ENCODE data around the gene PTCH2. TPM values are rescaled to one million over a fixed set of nuclear protein-coding genes. Genes with fewer than 3 reads are reported as not detected.

Gene PTCH2
- total RNA-seq, 1 experiment from 2014 or later = 1.1 TPM

- TF ChIP-seq, protein P1, sequence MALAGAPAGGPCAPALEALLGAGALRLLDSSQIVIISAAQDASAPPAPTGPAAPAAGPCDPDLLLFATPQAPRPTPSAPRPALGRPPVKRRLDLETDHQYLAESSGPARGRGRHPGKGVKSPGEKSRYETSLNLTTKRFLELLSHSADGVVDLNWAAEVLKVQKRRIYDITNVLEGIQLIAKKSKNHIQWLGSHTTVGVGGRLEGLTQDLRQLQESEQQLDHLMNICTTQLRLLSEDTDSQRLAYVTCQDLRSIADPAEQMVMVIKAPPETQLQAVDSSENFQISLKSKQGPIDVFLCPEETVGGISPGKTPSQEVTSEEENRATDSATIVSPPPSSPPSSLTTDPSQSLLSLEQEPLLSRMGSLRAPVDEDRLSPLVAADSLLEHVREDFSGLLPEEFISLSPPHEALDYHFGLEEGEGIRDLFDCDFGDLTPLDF (CRISPR knock-in tag; IDR thresholded peaks at IDR 0.05) = no peak
- TF ChIP-seq ZNF671 (CRISPR knock-in tag; IDR thresholded peaks at IDR 0.05) (no peak), ESRRA (CRISPR knock-in tag; IDR thresholded peaks at IDR 0.05; ENCODE audit: borderline replicate concordance) (no peak), TEAD1 (CRISPR knock-in tag; IDR thresholded peaks at IDR 0.05) (no peak), JAZF1 (CRISPR knock-in tag; IDR thresholded peaks at IDR 0.05) (no peak), GABPB1 (CRISPR knock-in tag; IDR thresholded peaks at IDR 0.05) (peak; percentile 85), KAT7 (CRISPR knock-in tag; IDR thresholded peaks at IDR 0.05; ENCODE audit: borderline replicate concordance) (no peak), GRHL2 (CRISPR knock-in tag; IDR thresholded peaks at IDR 0.05; ENCODE audit: insufficient replicate concordance, severe bottlenecking) (no peak), MLX (CRISPR knock-in tag; IDR thresholded peaks at IDR 0.05) (no peak), CREM (CRISPR knock-in tag; IDR thresholded peaks at IDR 0.05) (peak; percentile 30; the same call in 1 of the 2 replicates), USF1 (CRISPR knock-in tag; IDR thresholded peaks at IDR 0.05) (no peak; the same call in 1 of the 2 replicates), ZNF138 (CRISPR knock-in tag; conservative IDR thresholded peaks at IDR 0.05) (no peak), TEAD4 (CRISPR knock-in tag; IDR thresholded peaks at IDR 0.05) (no peak), EMX1 (CRISPR knock-in tag; IDR thresholded peaks at IDR 0.05) (no peak), ZNF317 (CRISPR knock-in tag; IDR thresholded peaks at IDR 0.05; ENCODE audit: borderline replicate concordance, low read depth) (no peak), ZNF219 (CRISPR knock-in tag; IDR thresholded peaks at IDR 0.05; ENCODE audit: borderline replicate concordance) (no peak), AFF4 (CRISPR knock-in tag; IDR thresholded peaks at IDR 0.05; ENCODE audit: borderline replicate concordance) (no peak), CREB1 (CRISPR knock-in tag; IDR thresholded peaks at IDR 0.05) (no peak), ETV6 (CRISPR knock-in tag; IDR thresholded peaks at IDR 0.05) (no peak), ARID4B (CRISPR knock-in tag; IDR thresholded peaks at IDR 0.05; ENCODE audit: borderline replicate concordance) (no peak), NR3C1 (CRISPR knock-in tag; conservative IDR thresholded peaks at IDR 0.05; ENCODE audit: low read depth) (no peak)
- TF ChIP-seq, protein P2, sequence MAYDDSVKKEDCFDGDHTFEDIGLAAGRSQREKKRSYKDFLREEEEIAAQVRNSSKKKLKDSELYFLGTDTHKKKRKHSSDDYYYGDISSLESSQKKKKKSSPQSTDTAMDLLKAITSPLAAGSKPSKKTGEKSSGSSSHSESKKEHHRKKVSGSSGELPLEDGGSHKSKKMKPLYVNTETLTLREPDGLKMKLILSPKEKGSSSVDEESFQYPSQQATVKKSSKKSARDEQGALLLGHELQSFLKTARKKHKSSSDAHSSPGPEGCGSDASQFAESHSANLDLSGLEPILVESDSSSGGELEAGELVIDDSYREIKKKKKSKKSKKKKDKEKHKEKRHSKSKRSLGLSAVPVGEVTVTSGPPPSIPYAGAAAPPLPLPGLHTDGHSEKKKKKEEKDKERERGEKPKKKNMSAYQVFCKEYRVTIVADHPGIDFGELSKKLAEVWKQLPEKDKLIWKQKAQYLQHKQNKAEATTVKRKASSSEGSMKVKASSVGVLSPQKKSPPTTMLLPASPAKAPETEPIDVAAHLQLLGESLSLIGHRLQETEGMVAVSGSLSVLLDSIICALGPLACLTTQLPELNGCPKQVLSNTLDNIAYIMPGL (CRISPR knock-in tag; IDR thresholded peaks at IDR 0.05) = 0 out of 2 replicates have a peak, but pooled peaks have one; percentile 51
- TF ChIP-seq, protein P3, sequence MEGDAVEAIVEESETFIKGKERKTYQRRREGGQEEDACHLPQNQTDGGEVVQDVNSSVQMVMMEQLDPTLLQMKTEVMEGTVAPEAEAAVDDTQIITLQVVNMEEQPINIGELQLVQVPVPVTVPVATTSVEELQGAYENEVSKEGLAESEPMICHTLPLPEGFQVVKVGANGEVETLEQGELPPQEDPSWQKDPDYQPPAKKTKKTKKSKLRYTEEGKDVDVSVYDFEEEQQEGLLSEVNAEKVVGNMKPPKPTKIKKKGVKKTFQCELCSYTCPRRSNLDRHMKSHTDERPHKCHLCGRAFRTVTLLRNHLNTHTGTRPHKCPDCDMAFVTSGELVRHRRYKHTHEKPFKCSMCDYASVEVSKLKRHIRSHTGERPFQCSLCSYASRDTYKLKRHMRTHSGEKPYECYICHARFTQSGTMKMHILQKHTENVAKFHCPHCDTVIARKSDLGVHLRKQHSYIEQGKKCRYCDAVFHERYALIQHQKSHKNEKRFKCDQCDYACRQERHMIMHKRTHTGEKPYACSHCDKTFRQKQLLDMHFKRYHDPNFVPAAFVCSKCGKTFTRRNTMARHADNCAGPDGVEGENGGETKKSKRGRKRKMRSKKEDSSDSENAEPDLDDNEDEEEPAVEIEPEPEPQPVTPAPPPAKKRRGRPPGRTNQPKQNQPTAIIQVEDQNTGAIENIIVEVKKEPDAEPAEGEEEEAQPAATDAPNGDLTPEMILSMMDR (IDR thresholded peaks at IDR 0.05) = no peak
Measured at GRCh38 chr1:44807364-44808062, 35.5 kb downstream of the PTCH2 start (continued).

Data from WTC11 (cell line).